ENCODE results near the gene ASTN2. TPM values are rescaled to one million over a fixed set of nuclear protein-coding genes. Genes with fewer than 3 reads are reported as not detected.

Gene ASTN2
- total and polyA plus RNA-seq, 2 donors (not counting 3 experiments of a cell fraction or from before 2014, with no cell fraction given): 1.0 to 1.9 TPM

GRCh38 chr9:116420993-116421538 is 993.8 kb downstream of the ASTN2 start:
- DNase-seq (ENCODE audit: low read depth, low spot score) (no peak), FAIRE-seq (no peak)
- ChIA-PET CTCF (no interaction called here), POLR2A (no interaction called here)
- H3K4me2 ChIP-seq (ENCODE audit: insufficient read depth, low read length): no peak overlapping the region
- H3K27ac ChIP-seq (ENCODE audit: insufficient read depth, low read depth, low read length): no peak overlapping the region
- no peak overlapping the region for H3K9ac ChIP-seq (replicated peaks; ENCODE audit: extremely low read depth, insufficient read depth, low read length)
- H4K20me1 ChIP-seq (replicated peaks; ENCODE audit: control insufficient read depth, extremely low read depth, insufficient read depth, low read length): no peaks in the 10 kb centered on the region
- dilution Hi-C loops (cut with MboI; ENCODE audit: extremely low pct_ligation_motif_present, low sequenced_read_pairs): no loop called here
- H3K79me2 ChIP-seq (ENCODE audit: control insufficient read depth, insufficient read depth, low read length): no peaks in the 10 kb centered on the region
- H3K9me3 ChIP-seq (replicated peaks; ENCODE audit: control insufficient read depth, insufficient read depth, low read length): no peaks in the 10 kb centered on the region
- H3K4me1 ChIP-seq (ENCODE audit: control insufficient read depth, extremely low read depth, insufficient read depth, low read length): no peaks in the 10 kb centered on the region
- intact Hi-C loops (cut with micrococcal nuclease): no loop called here
- TF ChIP-seq FOS (IDR thresholded peaks at IDR 0.05; ENCODE audit: borderline replicate concordance, insufficient read depth, low read length) (no peak), POLR2A (IDR thresholded peaks at IDR 0.05; ENCODE audit: low read depth, low read length) (no peak), GATA2 (IDR thresholded peaks at IDR 0.05; ENCODE audit: insufficient read depth, insufficient read length, low read depth, low read length) (no peak), CTCF (IDR thresholded peaks at IDR 0.05; ENCODE audit: extremely low read depth in 1 of 2, insufficient read depth in 1 of 2, low read depth in 1 of 2, low read length in 2 of 2) (no peak), JUN (IDR thresholded peaks at IDR 0.05; ENCODE audit: borderline replicate concordance, insufficient read depth, insufficient read length, low read depth) (no peak), POLR2AphosphoS5 (IDR thresholded peaks at IDR 0.05; ENCODE audit: insufficient read depth, low read depth, low read length) (no peak), MAX (IDR thresholded peaks at IDR 0.05; ENCODE audit: insufficient read depth, insufficient read length) (no peak), MYC (IDR thresholded peaks at IDR 0.05; ENCODE audit: low read depth, low read length) (no peak), EZH2 (IDR thresholded peaks at IDR 0.05; ENCODE audit: borderline replicate concordance, low read depth, low read length, severe bottlenecking) (no peak)
- no peaks in the 10 kb centered on the region for H3K36me3 ChIP-seq (ENCODE audit: control insufficient read depth in 2 of 2, extremely low read depth in 1 of 2, insufficient read depth in 2 of 2, low read length in 2 of 2)
- H3K27me3 ChIP-seq (ENCODE audit: control insufficient read depth in 2 of 2, insufficient read depth in 2 of 2, low read length in 2 of 2): no peaks in the 10 kb centered on the region
- H3K9me1 ChIP-seq (replicated peaks; ENCODE audit: control insufficient read depth, extremely low read depth, insufficient read depth, low read length): no peaks in the 10 kb centered on the region
- H2AFZ ChIP-seq (ENCODE audit: low read depth, low read length): no peak overlapping the region
- no TSS peak for BruUV-seq (replicated peaks)
- H3K4me3 ChIP-seq (replicated peaks in 1 of 3; ENCODE audit: insufficient read depth in 1 of 3, low read depth in 1 of 3, low read length in 3 of 3): no peak overlapping the region

All from endothelial cell of umbilical vein (primary cell).